GM12878 (cell line): ENCODE data around the gene CCDC127. TPM values are rescaled to one million over a fixed set of nuclear protein-coding genes. Genes with fewer than 3 reads are reported as not detected.

ENCODE experiments used
- ATAC-seq: fragments of 200-7000 bp; cut with Tn5 transposase; 3 replicates; pipeline ENCODE4 v1.9.1; 2020; ENCODE audit warnings: mild to moderate bottlenecking, moderate library complexity
- BruUV-seq: library from RNA; stranded (reverse); fragments of 400-500 nt; replicated peaks from 2 replicates; lab custom pipeline; 2021; lab: Mats Ljungman, UMichigan
- CTCF ChIA-PET: fragments of 300-600 bp; sonication (Branson Sonifier 250); formaldehyde crosslinking; extraction: SDS; loops from one replicate; lab custom pipeline; 2021; ENCODE audit warnings: inconsistent platforms; lab: Yijun Ruan, JAX
- POLR2A ChIA-PET: fragments of 350-600 bp; formaldehyde crosslinking; extraction: SDS; loops from one replicate; lab custom pipeline; 2021; ENCODE audit warnings: inconsistent platforms; lab: Charles Lee
- RAD21 ChIA-PET: fragments of 300-600 bp; sonication (Branson Sonifier 250); formaldehyde crosslinking; loops from one replicate; lab custom pipeline; 2023; ENCODE audit warnings: antibody characterized with exemption; ENCODE audit not compliant: unreplicated experiment; lab: Charles Lee
- SMC1A ChIA-PET: fragments of 300-600 bp; sonication (Branson Sonifier 250); formaldehyde crosslinking; loops from one replicate; lab custom pipeline; 2023; ENCODE audit not compliant: unreplicated experiment, uncharacterized antibody; lab: Charles Lee
- DNase-seq: peaks from one replicate; pipeline ENCODE4 v3.0.0-alpha.2; 2011; ENCODE audit warnings: low read depth, low spot score
- FAIRE-seq: peaks from 3 replicates; lab custom pipeline; 2011; peaks lifted over from hg19 to GRCh38; lab: Jason Lieb, UNC
- H2AFZ ChIP-seq: 2 replicates; pipeline ENCODE4 v1.6.0; 2011; ENCODE audit warnings: low read depth, low read length, control low read depth; ENCODE audit not compliant: control insufficient read depth
- H3K27ac ChIP-seq: 2 replicates; pipeline ENCODE4 v1.5.1; 2011; ENCODE audit warnings: control low read depth; ENCODE audit not compliant: control insufficient read depth, insufficient read depth
- H3K27me3 ChIP-seq, 2 experiments: replicated peaks in 1 of 2; 2 replicates each; pipeline versions ENCODE4 v1.6.0 to v1.6.1; 2011; ENCODE audit warnings: low read length in 1 of 2; ENCODE audit not compliant: control insufficient read depth in 2 of 2, insufficient read depth in 2 of 2
- H3K36me3 ChIP-seq, 2 experiments: 2 replicates each; pipeline ENCODE4 v1.5.1; 2011; ENCODE audit warnings: low read length in 1 of 2; ENCODE audit not compliant: control insufficient read depth in 2 of 2, insufficient read depth in 2 of 2
- H3K4me1 ChIP-seq: 2 replicates; pipeline ENCODE4 v1.6.1; 2011; ENCODE audit warnings: mild to moderate bottlenecking, low read length, moderate library complexity, mixed read lengths; ENCODE audit not compliant: control insufficient read depth, insufficient read depth
- H3K4me2 ChIP-seq: 2 replicates; pipeline ENCODE4 v1.6.0; 2011; ENCODE audit warnings: control low read depth; ENCODE audit not compliant: control insufficient read depth, insufficient read depth
- H3K4me3 ChIP-seq: fragments of 200-600 bp; sonication (generic); 2 replicates; pipeline ENCODE4 v1.5.1; 2016
- H3K79me2 ChIP-seq: 2 replicates; pipeline ENCODE4 v1.6.0; 2011; ENCODE audit warnings: low read length; ENCODE audit not compliant: control insufficient read depth, insufficient read depth
- H3K9ac ChIP-seq: 2 replicates; pipeline ENCODE4 v1.8.0; 2011; ENCODE audit warnings: low read length, control low read depth, mixed read lengths; ENCODE audit not compliant: control insufficient read depth, insufficient read depth
- H3K9me3 ChIP-seq: replicated peaks from 3 replicates; pipeline ENCODE4 v1.5.1; 2011; ENCODE audit warnings: mild to moderate bottlenecking, low read length; ENCODE audit not compliant: control insufficient read depth, insufficient read depth
- H4K20me1 ChIP-seq: 2 replicates; pipeline ENCODE4 v1.6.0; 2011; ENCODE audit not compliant: control insufficient read depth, insufficient read depth
- BACH1 ChIP-seq: fragments of 450-650 bp; IDR thresholded peaks from 2 replicates; pipeline ENCODE4 v1.6.1; 2017; ENCODE audit warnings: mild to moderate bottlenecking, borderline replicate concordance
- CHD1 ChIP-seq: IDR thresholded peaks from 2 replicates; pipeline ENCODE4 v1.6.1; 2012; ENCODE audit warnings: low read depth, low read length, improper control_type of control experiment
- CHD4 ChIP-seq: fragments of 200-600 bp; sonication (generic); IDR thresholded peaks from 2 replicates; pipeline ENCODE4 v1.6.1; 2016; ENCODE audit warnings: mild to moderate bottlenecking
- CUX1 ChIP-seq: IDR thresholded peaks from 2 replicates; pipeline ENCODE4 v1.6.1; 2012; ENCODE audit warnings: improper control_type of control experiment, low read depth, low read length; ENCODE audit not compliant: insufficient replicate concordance
- FOS ChIP-seq: IDR thresholded peaks from 3 replicates; pipeline ENCODE4 v1.6.1; 2011; ENCODE audit warnings: borderline replicate concordance; ENCODE audit not compliant: insufficient read length; ENCODE audit errors: extremely low read depth
- HCFC1 ChIP-seq: fragments of 150-350 bp; IDR thresholded peaks from 2 replicates; pipeline ENCODE4 v1.6.1; 2014; ENCODE audit warnings: low read length
- KDM1A ChIP-seq: fragments of 200-600 bp; sonication (generic); IDR thresholded peaks from 2 replicates; pipeline ENCODE4 v1.6.1; 2016; ENCODE audit warnings: borderline replicate concordance
- MEF2A ChIP-seq: IDR thresholded peaks from 2 replicates; pipeline ENCODE4 v1.6.1; 2011; ENCODE audit warnings: low read depth, mild to moderate bottlenecking, low read length, moderate library complexity; ENCODE audit not compliant: insufficient read depth
- MLLT1 ChIP-seq: fragments of 450-650 bp; IDR thresholded peaks from 2 replicates; pipeline ENCODE4 v1.6.1; 2016; ENCODE audit warnings: mild to moderate bottlenecking
- MYC ChIP-seq: IDR thresholded peaks from 2 replicates; pipeline ENCODE4 v1.6.1; 2011; ENCODE audit warnings: mild to moderate bottlenecking, low read length, moderate library complexity, inconsistent platforms; ENCODE audit not compliant: insufficient read depth, insufficient replicate concordance, insufficient read length, severe bottlenecking
- NFYA ChIP-seq: IDR thresholded peaks from 2 replicates; pipeline ENCODE4 v1.6.1; 2011; ENCODE audit warnings: low read depth, mild to moderate bottlenecking, low read length, improper control_type of control experiment, borderline replicate concordance
- PML ChIP-seq: IDR thresholded peaks from 2 replicates; pipeline ENCODE4 v1.6.1; 2012; ENCODE audit warnings: low read length, inconsistent platforms
- STAT1 ChIP-seq: fragments of 450-650 bp; conservative IDR thresholded peaks from 2 replicates; pipeline ENCODE4 v1.6.1; 2014; ENCODE audit warnings: antibody characterized with exemption, mild to moderate bottlenecking
- YY1 ChIP-seq: IDR thresholded peaks from 2 replicates; pipeline ENCODE4 v1.6.1; 2011; ENCODE audit warnings: low read depth, mild to moderate bottlenecking, low read length
- ZNF384 ChIP-seq: IDR thresholded peaks from 2 replicates; pipeline ENCODE4 v1.6.1; 2012; ENCODE audit warnings: low read depth, mild to moderate bottlenecking, low read length, improper control_type of control experiment, borderline replicate concordance
- ZSCAN29 ChIP-seq: fragments of 450-650 bp; IDR thresholded peaks from 2 replicates; pipeline ENCODE4 v1.6.1; 2017; ENCODE audit warnings: mild to moderate bottlenecking, moderate library complexity
- WGBS: methylation state at CpG from one replicate; pipeline ENCODE4 v1.1.6; 2016; ENCODE audit warnings: low lambda C conversion rate; ENCODE audit not compliant: insufficient replicate concordance, insufficient coverage; ENCODE audit errors: missing lambda C conversion rate; 5-methylcytosine and 5-hydroxymethylcytosine counted together
- in situ Hi-C: fragments of 300-500 bp; cut with MboI; formaldehyde crosslinking; loops from 9 replicates; pipeline ENCODE4 v1.14.3; 2018; ENCODE audit warnings: mixed read lengths
- intact Hi-C: fragments of 100-400 bp; cut with micrococcal nuclease; formaldehyde crosslinking; loops from one replicate; pipeline ENCODE4 v1.14.2; 2022; ENCODE audit not compliant: unreplicated experiment
- polyA plus RNA-seq, 11 experiments: library from polyadenylated mRNA; depleted of rRNA in 4 of 11; unstranded in 6 of 11; stranded (reverse) in 5 of 11; fragments of >200 nt; fragmentation: Nextera tagmentation in 4 of 11; fragmentation: Illumina TruSeq in 1 of 11; extraction: Ambion mirVana in 4 of 11; extraction: Trizol in 1 of 11; gene quantifications; 1 replicate in 1 of 11; 2 replicates in 10 of 11; pipeline versions ENCODE4 v1.2.1 to v1.2.3, GENCODE V29; 2011 to 2016; ENCODE audit warnings: inconsistent platforms in 2 of 11, missing spikeins in 2 of 11, low read depth in 1 of 11
- total RNA-seq, 4 experiments: library from RNA; depleted of rRNA in 3 of 4; stranded (reverse); fragments of >200 nt in 3 of 4; fragmentation: Illumina TruSeq in 1 of 4; extraction: Trizol in 1 of 4; gene quantifications; 2 replicates each; pipeline versions ENCODE4 v1.2.1 to v1.2.3, GENCODE V29; 2013 to 2021

The CCDC127 gene
- total and polyA plus RNA-seq, 10 of the 15 experiments (the other 5 are each of a cell fraction or from before 2014, with no cell fraction given), result 1.9 to 6.9 (median 2.9) TPM

GRCh38 chr5:225334-225733 lies 7.4 kb upstream of the CCDC127 start:
- Histone ChIP-seq H3K4me2 (no peak overlapping the region), H3K79me2 (peaks cover 28% of the 10 kb centered on the region), H3K36me3 (peaks cover 15 to 25% of the 10 kb centered on the region in 2 experiments), H3K27ac (no peak overlapping the region), H2AFZ (no peak overlapping the region), H3K9me3 (no peaks in the 10 kb centered on the region), H3K4me3 (no peak overlapping the region), H4K20me1 (no peaks in the 10 kb centered on the region), H3K9ac (no peak overlapping the region), H3K4me1 (peaks cover 9% of the 10 kb centered on the region), H3K27me3 (no peaks in the 10 kb centered on the region)
- intact Hi-C loops, result no loop called here
- in situ Hi-C loops, result no loop called here
- SMC1A ChIA-PET, result no interaction called here
- no peak for TF ChIP-seq HCFC1
- no peak for TF ChIP-seq ZSCAN29
- TF ChIP-seq MEF2A, result no peak
- TF ChIP-seq KDM1A, result no peak
- no peak for TF ChIP-seq MLLT1
- TF ChIP-seq CHD4, result no peak
- TF ChIP-seq BACH1, result no peak
- no peak for TF ChIP-seq CHD1
- TF ChIP-seq YY1, result no peak
- no peak for TF ChIP-seq FOS
- no peak for TF ChIP-seq MYC
- no peak for TF ChIP-seq ZNF384
- no peak for TF ChIP-seq CUX1
- no peak for TF ChIP-seq PML
- no peak for TF ChIP-seq NFYA
- TF ChIP-seq STAT1, result no peak
- ATAC-seq (no peak), DNase-seq (no peak), FAIRE-seq (no peak)
- CTCF ChIA-PET, result no interaction called here
- POLR2A ChIA-PET, result interaction anchor here (0.6 kb wide), 1 partner anchor 380 kb away, joined by 7 read pairs; no protein-coding TSS in a partner anchor
- 97% methylated on average over 14 of the region's 14 CpGs for WGBS
- RAD21 ChIA-PET, result no interaction called here
- no TSS peak for BruUV-seq
